Measurements from ENCODE around the gene PSRC1.
A peak's percentile ranks its signal among the peaks of the same experiment; 100 is the strongest.
"Not testable (repeated sequence)": the region's sequence is repeated elsewhere in the genome, so short reads cannot be mapped to it uniquely, and the experiment has no call there.

PSRC1 gene

DNA sequence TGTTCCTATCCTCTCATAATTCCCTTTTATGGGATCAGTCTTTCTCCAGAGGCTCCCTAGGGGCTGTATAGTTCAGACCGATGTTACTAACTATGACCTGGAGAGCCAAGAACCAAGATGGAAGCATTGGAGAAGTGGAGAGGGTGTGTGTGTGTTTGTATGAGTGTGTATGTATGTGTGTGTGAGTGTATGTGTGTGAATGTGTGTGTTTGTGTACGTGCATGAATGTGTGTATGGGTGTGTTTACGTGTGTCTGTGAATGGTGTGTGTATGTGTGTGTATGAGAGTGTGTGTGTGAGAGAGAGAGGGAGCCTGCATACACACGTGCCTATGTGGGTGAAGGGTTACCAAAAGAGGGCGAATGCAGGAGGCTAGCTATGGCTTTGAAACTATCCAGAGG is 18.9 kb upstream of the PSRC1 start:
- peaks cover 11% of the 10 kb centered on the region for H3K27me3 Mint-ChIP-seq
- H3K9me3 Mint-ChIP-seq: no peaks in the 10 kb centered on the region
- H3K36me3 Mint-ChIP-seq: no peaks in the 10 kb centered on the region
- H3K4me3 Mint-ChIP-seq: no peak overlapping the region
- H3K4me1 Mint-ChIP-seq: no peaks in the 10 kb centered on the region
- H3K27ac Mint-ChIP-seq: no peak overlapping the region

DNA sequence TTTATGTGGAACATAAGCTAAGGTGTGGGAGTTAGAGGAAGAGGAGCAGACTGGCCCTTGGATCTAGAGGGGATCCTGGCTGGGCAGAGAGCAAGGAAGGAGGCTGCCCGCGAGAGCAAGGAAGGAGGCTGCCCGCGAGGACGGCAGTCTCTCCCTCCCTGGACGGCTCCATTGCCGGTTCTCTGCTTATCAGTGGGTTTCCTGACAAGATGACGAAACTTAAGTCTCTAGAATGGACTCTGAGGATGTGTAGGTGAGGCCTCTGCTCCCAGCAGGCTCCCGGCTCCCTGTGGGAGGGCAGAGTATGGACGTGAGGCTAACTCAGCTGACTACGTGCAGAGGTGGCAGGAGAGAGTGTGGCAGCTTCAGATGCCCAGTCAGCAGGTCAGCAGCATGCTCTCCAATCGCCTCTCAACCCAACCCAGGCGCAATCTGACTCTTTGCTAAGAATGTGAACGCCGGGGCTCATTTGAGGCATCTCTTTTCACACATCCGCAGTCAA is 17.8 kb upstream of the PSRC1 start:
- Mint-ChIP-seq H3K27me3 (peaks cover 11% of the 10 kb centered on the region), H3K4me3 (no peak overlapping the region), H3K4me1 (no peaks in the 10 kb centered on the region), H3K27ac (no peak overlapping the region), H3K9me3 (no peaks in the 10 kb centered on the region), H3K36me3 (no peaks in the 10 kb centered on the region)

DNA sequence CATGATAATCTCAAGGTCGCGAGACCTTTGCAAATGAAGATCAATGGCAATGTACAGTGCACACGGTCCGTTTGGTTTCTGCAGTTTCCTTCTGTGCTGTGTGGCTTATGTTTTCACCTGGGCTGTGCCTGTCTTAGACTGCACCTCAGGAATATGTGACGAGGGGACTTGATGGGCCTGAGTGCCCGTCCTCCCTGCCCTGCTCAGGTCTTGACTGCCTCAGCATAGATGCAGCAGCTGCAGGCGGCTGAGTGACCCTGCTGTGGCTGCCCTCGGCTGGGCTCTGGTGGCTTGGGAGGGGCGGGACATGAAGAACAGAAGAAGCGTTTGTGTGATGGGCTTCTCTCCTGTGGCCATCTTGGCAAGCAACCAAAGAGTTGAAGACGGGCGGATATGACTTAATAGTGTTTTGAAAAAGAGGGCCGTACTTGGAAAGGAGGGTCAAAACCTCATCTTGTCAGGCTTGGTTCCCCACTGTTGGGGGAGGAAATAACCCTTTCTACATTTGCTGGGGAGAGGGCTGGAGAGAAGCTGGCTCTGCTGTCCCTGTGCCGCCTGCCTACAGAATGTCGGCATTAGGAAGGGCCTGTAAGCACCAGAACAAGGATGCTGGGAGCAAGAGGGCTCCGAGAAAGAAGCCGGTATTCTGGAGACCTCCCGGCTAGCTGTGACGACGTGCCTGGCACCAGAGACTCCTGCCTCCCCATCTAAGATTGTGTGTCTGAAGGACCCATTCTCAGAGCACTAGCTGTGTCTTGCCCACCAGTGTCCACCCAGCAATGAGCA is 16.8 kb upstream of the PSRC1 start:
- no peaks in the 10 kb centered on the region for H3K36me3 Mint-ChIP-seq
- no peaks in the 10 kb centered on the region for H3K9me3 Mint-ChIP-seq

DNA sequence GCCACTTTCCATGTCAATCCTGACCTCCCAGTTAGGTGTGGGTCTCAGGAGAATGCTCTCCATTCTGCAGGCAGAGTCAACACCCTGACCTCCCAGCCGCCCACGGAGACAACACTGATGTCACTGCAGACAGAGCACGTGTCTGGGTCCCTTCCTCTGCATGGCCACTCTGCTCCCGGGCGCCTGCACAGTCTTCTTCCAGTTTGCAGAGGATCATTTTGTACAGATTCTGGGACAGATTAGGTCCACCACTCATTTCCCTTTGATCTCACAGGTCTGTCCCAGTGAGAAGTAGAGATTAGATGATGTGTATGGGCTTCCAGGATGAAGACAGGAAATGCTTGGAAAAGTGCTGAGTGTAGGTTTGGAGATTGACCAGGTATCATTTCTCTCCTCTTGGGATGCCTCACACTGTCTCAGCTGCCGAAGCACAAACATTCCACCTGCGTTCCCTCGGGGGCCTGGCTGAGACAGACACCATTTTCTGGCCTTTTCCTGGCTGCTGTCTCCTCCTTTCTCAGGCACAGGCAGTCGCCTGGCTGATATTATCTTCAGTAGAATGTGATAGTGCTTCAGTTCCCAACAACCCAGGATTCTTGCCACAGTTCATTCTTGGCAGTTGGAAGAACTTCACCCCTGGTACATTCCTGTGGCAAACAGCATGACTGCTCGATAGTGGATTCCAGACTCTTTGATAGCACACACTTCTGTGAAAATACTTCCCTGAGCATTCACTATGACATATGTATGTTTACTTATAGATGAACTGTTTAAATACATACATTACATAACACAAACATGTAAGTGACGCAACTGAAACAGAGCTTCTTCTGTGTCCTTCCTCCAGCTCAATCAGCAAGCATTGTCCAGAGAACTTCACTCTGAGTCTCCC is 16.0 kb upstream of the PSRC1 start:
- Mint-ChIP-seq H3K27ac (no peak overlapping the region), H3K27me3 (peaks cover 13% of the 10 kb centered on the region)

More for the DNA sequence above, 16.8 kb upstream of the PSRC1 start:
- Mint-ChIP-seq H3K4me3 (no peak overlapping the region), H3K4me1 (no peaks in the 10 kb centered on the region), H3K27me3 (peaks cover 13% of the 10 kb centered on the region), H3K27ac (no peak overlapping the region)

DNA sequence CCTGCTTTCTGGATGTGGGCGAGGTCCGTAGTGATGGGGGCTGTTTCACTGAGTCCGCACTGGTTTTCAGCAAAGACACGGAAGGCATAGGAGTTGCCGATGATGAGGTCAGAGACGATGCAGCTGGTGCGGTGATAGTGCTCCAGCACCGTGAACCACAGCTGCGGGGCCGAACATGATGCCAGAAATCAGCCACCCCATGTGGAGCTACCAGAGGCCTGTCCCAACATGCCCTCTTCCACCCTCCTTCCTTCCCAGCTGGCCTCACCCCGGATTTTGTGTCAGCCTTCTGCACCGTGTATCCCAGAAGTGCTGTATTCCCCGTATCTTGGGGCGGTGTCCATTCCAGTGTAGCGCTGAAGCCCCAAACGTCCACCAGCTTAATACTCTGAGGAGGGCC is 13.8 kb upstream of the PSRC1 start:
- Mint-ChIP-seq H3K9me3 (no peaks in the 10 kb centered on the region), H3K27ac (no peak overlapping the region), H3K36me3 (no peaks in the 10 kb centered on the region), H3K4me3 (no peak overlapping the region), H3K4me1 (no peaks in the 10 kb centered on the region), H3K27me3 (peaks cover 13% of the 10 kb centered on the region)

More for the DNA sequence above, 16.0 kb upstream of the PSRC1 start:
- Mint-ChIP-seq H3K36me3 (no peaks in the 10 kb centered on the region), H3K9me3 (no peaks in the 10 kb centered on the region), H3K4me1 (no peaks in the 10 kb centered on the region), H3K4me3 (no peak overlapping the region)

DNA sequence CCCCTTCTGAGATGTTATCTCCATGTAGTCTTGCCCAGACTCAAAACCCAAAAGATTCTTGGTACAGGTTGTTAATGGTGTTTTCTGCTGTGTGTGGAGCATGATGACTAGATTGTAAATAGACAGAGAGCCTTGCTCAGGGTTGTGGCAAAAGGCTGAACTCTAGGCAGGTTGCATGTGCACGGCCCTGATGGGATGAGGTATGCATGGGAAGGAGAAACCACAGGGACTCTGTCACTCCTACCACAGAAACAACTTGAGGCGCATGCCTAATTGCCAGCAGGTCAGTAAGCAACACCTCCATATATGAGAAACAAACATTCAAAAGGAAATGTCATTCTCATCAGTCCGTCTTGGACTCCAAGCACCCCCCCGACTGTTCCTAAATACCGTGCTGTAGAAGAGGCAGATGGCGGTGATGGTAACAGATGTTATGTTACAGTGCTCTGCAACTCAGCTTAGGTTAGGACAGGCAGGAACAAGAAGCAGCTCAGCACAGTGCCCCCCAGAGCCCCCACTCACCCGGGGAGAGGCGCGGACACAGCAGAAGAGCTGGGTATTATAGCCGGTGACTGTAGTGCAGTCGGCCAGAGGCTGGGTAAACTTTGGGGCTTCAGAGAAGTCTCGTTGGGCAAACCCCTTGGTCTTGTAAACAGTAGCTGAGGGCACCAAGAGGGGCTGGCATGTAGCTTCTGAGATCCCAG is 12.9 kb upstream of the PSRC1 start:
- Mint-ChIP-seq H3K4me3 (no peak overlapping the region), H3K9me3 (no peaks in the 10 kb centered on the region), H3K4me1 (no peaks in the 10 kb centered on the region), H3K36me3 (no peaks in the 10 kb centered on the region), H3K27ac (no peak overlapping the region), H3K27me3 (peaks cover 13% of the 10 kb centered on the region)

DNA sequence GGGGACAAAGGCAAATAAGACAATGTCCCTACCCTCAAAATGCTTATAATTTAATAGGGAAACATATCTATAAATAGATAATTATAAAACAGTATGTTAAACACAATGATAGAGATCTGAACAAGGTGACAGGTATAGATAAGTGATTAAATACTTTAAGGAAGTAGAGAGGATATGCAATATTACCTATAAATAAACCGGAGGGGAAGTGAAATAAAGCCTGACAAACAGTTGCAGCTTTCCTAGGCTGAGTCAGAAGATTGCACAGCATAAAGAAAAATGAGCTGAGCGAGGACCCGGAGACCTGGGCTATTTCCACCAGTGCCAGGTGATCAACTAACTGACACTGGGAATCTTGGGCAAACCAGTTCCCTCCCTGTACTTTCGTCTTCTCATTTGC is 11.5 kb upstream of the PSRC1 start:
- no peaks in the 10 kb centered on the region for H3K4me1 Mint-ChIP-seq
- no peaks in the 10 kb centered on the region for H3K9me3 Mint-ChIP-seq
- H3K36me3 Mint-ChIP-seq: no peaks in the 10 kb centered on the region
- no peak overlapping the region for H3K27ac Mint-ChIP-seq
- no peak overlapping the region for H3K4me3 Mint-ChIP-seq
- peaks cover 10% of the 10 kb centered on the region for H3K27me3 Mint-ChIP-seq

DNA sequence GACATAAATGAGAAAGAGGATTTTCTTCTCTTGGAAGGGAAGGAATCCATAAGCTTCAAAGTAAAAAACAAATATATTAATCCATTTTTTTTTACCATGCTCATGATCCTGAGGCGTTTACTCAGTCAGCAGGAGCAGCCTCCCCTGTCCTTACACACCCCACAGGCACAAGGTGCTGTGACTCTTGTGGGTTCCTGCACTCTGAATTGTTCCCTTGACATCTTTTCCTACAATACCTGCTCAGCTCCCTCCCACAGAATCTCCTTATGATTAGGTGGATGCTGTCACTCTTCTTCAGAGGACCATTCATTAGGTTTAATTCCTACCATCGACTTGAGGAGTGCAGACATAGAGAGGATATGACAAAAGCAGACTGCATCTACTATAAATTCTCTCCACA is 10.1 kb upstream of the PSRC1 start:
- no peaks in the 10 kb centered on the region for H3K36me3 Mint-ChIP-seq
- no peaks in the 10 kb centered on the region for H3K4me1 Mint-ChIP-seq
- peaks cover 4% of the 10 kb centered on the region for H3K27me3 Mint-ChIP-seq
- H3K9me3 Mint-ChIP-seq: no peaks in the 10 kb centered on the region
- H3K27ac Mint-ChIP-seq: no peak overlapping the region
- no peak overlapping the region for H3K4me3 Mint-ChIP-seq

DNA sequence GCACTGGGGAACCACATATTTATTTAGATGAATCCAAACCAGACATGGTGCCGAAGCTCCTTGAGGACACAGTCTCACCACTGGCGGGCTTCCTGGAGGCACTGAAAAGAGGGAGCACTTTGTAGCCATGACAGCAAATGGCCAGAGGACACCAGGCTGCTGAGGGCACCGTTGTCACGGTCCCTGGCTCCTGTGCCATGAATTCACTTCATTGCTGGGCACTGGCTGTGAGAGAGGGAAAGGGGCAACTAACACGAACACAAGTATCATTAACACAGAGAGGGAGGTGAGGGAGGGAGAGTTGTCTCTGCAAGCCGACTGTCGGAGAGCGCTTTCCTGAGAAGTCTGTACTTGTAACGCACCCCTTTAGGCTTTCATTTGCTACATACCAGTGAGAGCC is 9.4 kb upstream of the PSRC1 start:
- Mint-ChIP-seq H3K4me1 (no peaks in the 10 kb centered on the region), H3K36me3 (no peaks in the 10 kb centered on the region), H3K9me3 (no peaks in the 10 kb centered on the region), H3K27me3 (peaks cover 2% of the 10 kb centered on the region), H3K4me3 (no peak overlapping the region), H3K27ac (no peak overlapping the region)

DNA sequence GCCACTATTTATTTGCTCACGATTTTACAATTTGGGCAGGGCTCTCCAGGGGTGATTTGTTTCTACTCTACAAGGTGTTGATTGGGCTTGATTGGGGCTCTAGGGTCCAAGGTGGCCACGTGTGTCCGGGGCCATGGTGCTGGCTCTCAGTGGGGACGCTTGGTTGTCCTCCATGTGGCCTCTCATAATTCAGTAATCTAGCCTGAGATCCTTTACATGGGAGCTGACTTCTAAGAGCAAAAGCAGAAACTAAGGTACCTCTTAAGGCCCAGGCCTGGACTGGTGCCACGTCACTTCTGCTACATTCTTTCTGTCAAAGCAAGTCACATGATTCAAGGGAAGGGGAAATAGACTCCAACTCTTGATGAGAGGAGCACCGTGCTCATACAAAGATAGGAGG is 8.1 kb upstream of the PSRC1 start:
- H3K9me3 Mint-ChIP-seq: no peaks in the 10 kb centered on the region
- no peak overlapping the region for H3K4me3 Mint-ChIP-seq
- H3K27me3 Mint-ChIP-seq: peaks cover 2% of the 10 kb centered on the region
- no peaks in the 10 kb centered on the region for H3K36me3 Mint-ChIP-seq
- H3K27ac Mint-ChIP-seq: no peak overlapping the region
- no peaks in the 10 kb centered on the region for H3K4me1 Mint-ChIP-seq

DNA sequence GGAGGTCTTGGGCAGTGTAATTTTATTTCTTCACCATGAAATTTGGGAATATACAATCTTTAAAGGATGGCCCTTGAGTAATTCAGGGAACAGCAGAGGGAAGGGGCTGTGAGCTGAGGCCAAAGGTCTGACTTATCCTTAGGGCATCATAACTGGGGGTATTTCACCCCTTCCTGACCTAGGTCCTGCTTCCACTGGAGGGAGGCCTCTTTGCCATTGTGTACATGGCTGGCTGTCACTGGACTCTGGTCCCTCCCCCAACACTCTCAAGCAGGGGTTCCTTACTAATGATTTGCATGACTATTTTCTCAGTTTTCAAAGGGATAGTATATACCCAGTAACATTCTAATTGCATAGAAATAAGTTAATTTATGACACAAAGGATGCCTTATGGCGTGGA is 7.2 kb upstream of the PSRC1 start:
- no peaks in the 10 kb centered on the region for H3K9me3 Mint-ChIP-seq
- no peak overlapping the region for H3K27ac Mint-ChIP-seq
- H3K4me3 Mint-ChIP-seq: no peak overlapping the region
- no peaks in the 10 kb centered on the region for H3K27me3 Mint-ChIP-seq
- no peaks in the 10 kb centered on the region for H3K36me3 Mint-ChIP-seq
- H3K4me1 Mint-ChIP-seq: no peaks in the 10 kb centered on the region

DNA sequence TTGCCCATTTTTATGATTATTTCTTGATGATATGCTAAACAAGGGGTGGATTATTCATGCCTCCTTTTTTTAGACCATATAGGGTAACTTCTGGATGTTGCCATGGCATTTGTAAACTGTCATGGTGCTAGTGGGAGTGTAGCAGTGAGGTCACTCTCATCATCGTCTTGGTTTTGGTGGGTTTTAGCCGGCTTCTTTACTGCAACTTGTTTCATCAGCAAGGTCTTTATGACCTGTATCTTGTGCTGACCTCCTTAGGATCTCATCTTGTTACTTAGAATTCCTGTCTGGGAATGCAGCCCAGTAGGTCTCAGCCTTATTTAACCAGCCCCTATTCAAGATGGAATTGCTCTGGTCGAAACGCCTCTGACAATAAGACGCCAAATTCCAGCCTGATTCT is 3.8 kb upstream of the PSRC1 start:
- peaks cover 20% of the 10 kb centered on the region for H3K4me1 Mint-ChIP-seq
- H3K36me3 Mint-ChIP-seq, H3K4me3 Mint-ChIP-seq, H3K27ac Mint-ChIP-seq, H3K27me3 Mint-ChIP-seq, H3K9me3 Mint-ChIP-seq: not testable (repeated sequence)

DNA sequence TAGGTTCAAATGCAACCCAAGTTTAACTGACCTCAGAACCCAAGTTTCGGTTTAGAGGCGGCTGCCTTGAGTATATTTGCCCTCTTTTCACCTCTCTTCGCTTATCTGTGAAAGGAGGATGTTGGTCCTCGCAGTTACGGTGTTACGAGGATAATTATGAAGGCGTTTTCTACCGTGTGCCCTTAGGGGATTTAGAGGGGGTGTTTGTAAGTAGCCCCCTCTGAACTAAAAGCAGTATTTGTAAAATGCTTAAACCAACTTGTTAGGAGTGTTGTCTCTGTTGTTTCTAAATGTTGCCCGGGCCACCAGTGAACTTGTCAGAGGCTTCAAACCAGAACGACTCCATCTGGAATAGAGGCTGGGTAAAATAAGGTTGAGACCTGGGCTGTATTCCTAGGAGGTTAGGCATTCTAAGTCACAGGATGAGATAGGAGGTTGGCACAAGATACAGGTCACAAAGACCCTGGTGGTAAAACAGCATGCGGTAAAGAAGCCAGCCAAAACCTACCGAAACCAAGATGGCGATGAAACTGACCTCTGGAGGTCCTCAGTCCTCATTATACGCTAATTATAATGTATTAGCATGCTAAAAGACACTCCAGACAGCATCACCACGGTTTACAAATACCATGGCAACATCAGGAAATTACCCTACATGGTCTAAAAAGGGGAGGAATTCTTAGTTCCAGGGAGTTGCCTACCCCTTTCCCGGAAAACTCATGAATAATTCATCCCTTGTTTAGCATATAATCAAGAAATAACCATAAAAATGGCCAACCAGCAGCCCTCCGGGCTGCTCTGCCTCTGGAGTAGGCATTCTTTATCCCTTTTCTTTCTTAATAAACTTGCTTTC is 1.0 kb upstream of the PSRC1 start:
- Mint-ChIP-seq H3K9me3 (no peaks in the 10 kb centered on the region), H3K4me1 (peaks cover 20% of the 10 kb centered on the region), H3K4me3 (peak overlapping the region; percentile 96), H3K27ac (no peak overlapping the region), H3K27me3 (no peaks in the 10 kb centered on the region), H3K36me3 (no peaks in the 10 kb centered on the region)

DNA sequence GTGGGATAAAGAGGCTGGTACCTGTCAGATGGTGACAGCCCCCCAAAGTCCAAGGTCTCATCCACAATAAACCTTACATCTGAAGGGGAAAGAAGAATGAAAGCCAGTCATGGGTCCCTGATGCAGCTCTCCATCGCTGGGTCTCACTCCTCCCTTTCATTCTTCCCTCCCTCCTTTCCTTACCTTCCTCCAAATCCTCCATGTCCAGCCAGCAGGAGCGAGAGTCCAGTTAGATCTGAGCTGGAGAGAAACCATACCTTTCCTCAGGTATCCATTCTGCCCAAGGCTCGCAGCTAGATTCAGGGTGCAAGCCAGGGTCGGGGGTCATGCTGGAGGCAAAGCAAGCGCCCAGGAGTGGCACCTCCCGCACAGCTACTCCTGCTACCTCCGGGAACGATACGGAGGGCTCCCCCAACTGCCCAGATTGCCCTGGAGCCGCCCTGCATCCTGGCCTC is 421 bp downstream of the PSRC1 start:
- Mint-ChIP-seq H3K36me3 (no peaks in the 10 kb centered on the region), H3K27me3 (no peaks in the 10 kb centered on the region), H3K4me1 (peaks cover 20% of the 10 kb centered on the region), H3K27ac (no peak overlapping the region), H3K9me3 (no peaks in the 10 kb centered on the region), H3K4me3 (peak overlapping the region; percentile 96)
